Stimulated activated CD4-positive, alpha-beta T cell treated with anti-CD3 and anti-CD28 coated beads, Interleukin-1b, Interleukin-23, amount 100 ng/mL, for 4 hours (primary cell): ENCODE measurements around the gene OR52B6.
"Not testable (repeated sequence)": the region's sequence is repeated elsewhere in the genome, so short reads cannot be mapped to it uniquely, and the experiment has no call there.

ENCODE experiments used
- DNase-seq, 2 donors: peaks; one replicate each; pipeline ENCODE4 v3.0.0-alpha.2; 2020; ENCODE audit warnings: low read depth in 2 of 2

Gene OR52B6

GRCh38 chr11:5580577-5580976, at the start of gene OR52B6:
Gene OR52B6 (plus strand): TSS chr11:5580877. CDS start chr11:5580877, 0 bp downstream.
- DNase-seq, result no peak

GRCh38 chr11:5531053-5531831, 49.4 kb upstream of the OR52B6 start:
- DNase-seq, result no peak

GRCh38 chr11:5534046-5534445, 46.6 kb upstream of the OR52B6 start:
- DNase-seq, result no peak

- DNase-seq, result no peak
These were observed 44.2 kb upstream of the OR52B6 start for GRCh38 chr11:5536482-5536881.

GRCh38 chr11:5541427-5541826, 39.2 kb upstream of the OR52B6 start:
- DNase-seq, result no peak

GRCh38 chr11:5546457-5546856, 34.2 kb upstream of the OR52B6 start:
- no peak for DNase-seq

GRCh38 chr11:5547982-5548381, 32.7 kb upstream of the OR52B6 start:
- no peak for DNase-seq

GRCh38 chr11:5548440-5548839, 32.2 kb upstream of the OR52B6 start, which contains the start of gene OR52H1:
Gene OR52H1 (minus strand): TSS chr11:5548540. CDS start chr11:5545505, 3,035 bp downstream.
- no peak for DNase-seq

- no peak for DNase-seq
These were observed 30.1 kb upstream of the OR52B6 start for GRCh38 chr11:5550440-5551095.

- DNase-seq, result no peak
These were observed 27.3 kb upstream of the OR52B6 start for GRCh38 chr11:5553343-5553742.

- no peak for DNase-seq
These were observed 24.0 kb upstream of the OR52B6 start for GRCh38 chr11:5556596-5557188.

GRCh38 chr11:5557751-5558150, 22.9 kb upstream of the OR52B6 start:
- DNase-seq, result no peak

- DNase-seq, result no peak
These were observed 16.2 kb upstream of the OR52B6 start for GRCh38 chr11:5564259-5565019.

- DNase-seq, result no peak
These were observed 6.0 kb upstream of the OR52B6 start for GRCh38 chr11:5574654-5575053.

GRCh38 chr11:5575152-5575551, 5.5 kb upstream of the OR52B6 start:
- DNase-seq, result no peak

- DNase-seq, result no peak
These were observed 3.6 kb upstream of the OR52B6 start for GRCh38 chr11:5577101-5577500.

GRCh38 chr11:5581014-5581413, 337 bp downstream of the OR52B6 start:
- no peak for DNase-seq

GRCh38 chr11:5584458-5584857, 3.8 kb downstream of the OR52B6 start:
- DNase-seq, result not testable (repeated sequence)

GRCh38 chr11:5589906-5590305, 9.2 kb downstream of the OR52B6 start:
- DNase-seq, result not testable (repeated sequence)

- no peak for DNase-seq
These were observed 10.9 kb downstream of the OR52B6 start for GRCh38 chr11:5591613-5592012.

- no peak for DNase-seq
These were observed 11.9 kb downstream of the OR52B6 start for GRCh38 chr11:5592615-5593014.

GRCh38 chr11:5593146-5593545, 12.5 kb downstream of the OR52B6 start:
- no peak for DNase-seq
